C4-2B (cell line): Measurements from ENCODE around the gene CTDSP1.

ENCODE experiments used
- ZFX ChIP-seq: fragments of 450-650 bp; IDR thresholded peaks from 2 replicates; pipeline ENCODE4 v1.6.1; 2017
- TF ChIP-seq, protein P1 (sequence below): fragments of 450-650 bp; conservative IDR thresholded peaks from 2 replicates; pipeline ENCODE4 v1.5.1; 2017; ENCODE audit warnings: mild to moderate bottlenecking

DNA sequence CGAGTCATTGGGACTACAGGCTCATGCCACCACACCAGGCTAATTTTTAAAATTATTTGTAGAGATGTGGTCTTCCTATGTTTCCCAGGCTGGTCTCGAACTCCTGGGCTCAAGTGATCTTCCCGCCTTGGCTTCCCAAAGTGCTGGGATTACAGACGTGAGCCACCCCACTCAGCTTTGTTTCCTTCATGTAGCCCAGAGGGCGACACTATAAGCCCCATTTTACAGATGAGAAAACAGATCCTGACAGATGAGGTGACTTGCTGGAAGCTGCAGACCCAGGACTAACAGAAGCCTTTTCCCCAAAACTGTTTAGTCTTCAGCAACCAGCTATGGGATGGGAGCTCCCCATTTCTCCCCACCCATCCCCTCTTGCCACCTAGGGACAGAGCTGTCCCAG lies 7.2 kb upstream of the CTDSP1 start:
- TF ChIP-seq, protein P1, sequence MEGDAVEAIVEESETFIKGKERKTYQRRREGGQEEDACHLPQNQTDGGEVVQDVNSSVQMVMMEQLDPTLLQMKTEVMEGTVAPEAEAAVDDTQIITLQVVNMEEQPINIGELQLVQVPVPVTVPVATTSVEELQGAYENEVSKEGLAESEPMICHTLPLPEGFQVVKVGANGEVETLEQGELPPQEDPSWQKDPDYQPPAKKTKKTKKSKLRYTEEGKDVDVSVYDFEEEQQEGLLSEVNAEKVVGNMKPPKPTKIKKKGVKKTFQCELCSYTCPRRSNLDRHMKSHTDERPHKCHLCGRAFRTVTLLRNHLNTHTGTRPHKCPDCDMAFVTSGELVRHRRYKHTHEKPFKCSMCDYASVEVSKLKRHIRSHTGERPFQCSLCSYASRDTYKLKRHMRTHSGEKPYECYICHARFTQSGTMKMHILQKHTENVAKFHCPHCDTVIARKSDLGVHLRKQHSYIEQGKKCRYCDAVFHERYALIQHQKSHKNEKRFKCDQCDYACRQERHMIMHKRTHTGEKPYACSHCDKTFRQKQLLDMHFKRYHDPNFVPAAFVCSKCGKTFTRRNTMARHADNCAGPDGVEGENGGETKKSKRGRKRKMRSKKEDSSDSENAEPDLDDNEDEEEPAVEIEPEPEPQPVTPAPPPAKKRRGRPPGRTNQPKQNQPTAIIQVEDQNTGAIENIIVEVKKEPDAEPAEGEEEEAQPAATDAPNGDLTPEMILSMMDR = no peak
- no peak for TF ChIP-seq ZFX
